Measurements from ENCODE around the gene TSC2. TPM values are rescaled to one million over a fixed set of nuclear protein-coding genes. Genes with fewer than 3 reads are reported as not detected.
"Not testable (repeated sequence)": the region's sequence is repeated elsewhere in the genome, so short reads cannot be mapped to it uniquely, and the experiment has no call there.

TSC2 gene
- total RNA-seq, 2 donors from 2014 or later, result 42.4 to 43.2 TPM

DNA sequence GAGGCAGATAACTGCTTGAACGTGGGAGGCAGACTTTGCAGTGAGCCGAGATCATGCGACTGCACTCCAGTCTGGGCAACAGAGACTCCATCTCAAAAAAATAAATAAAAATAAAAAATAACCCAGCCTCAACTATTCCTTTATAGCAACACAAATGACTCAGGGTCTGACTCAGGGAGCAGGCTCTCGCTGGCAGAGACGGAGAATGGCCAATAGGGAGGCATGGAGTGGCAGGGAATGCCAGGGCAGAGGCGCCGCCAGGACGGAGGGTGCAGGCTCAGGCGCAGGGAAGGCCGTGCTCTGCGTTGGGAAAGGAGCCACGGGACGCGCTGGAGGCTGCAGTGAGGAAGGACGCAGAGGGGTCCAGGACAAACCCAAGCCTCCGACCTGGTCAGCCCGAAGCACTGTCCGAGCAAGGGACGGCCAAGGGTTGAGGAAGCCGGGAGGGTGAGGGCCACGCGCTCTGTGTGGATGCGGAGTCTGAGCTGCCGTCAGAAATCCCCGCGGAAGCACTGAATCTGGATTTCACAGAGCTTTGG, 47.6 kb downstream of the TSC2 start:
- no peaks in the 10 kb centered on the region for H3K9me3 ChIP-seq

DNA sequence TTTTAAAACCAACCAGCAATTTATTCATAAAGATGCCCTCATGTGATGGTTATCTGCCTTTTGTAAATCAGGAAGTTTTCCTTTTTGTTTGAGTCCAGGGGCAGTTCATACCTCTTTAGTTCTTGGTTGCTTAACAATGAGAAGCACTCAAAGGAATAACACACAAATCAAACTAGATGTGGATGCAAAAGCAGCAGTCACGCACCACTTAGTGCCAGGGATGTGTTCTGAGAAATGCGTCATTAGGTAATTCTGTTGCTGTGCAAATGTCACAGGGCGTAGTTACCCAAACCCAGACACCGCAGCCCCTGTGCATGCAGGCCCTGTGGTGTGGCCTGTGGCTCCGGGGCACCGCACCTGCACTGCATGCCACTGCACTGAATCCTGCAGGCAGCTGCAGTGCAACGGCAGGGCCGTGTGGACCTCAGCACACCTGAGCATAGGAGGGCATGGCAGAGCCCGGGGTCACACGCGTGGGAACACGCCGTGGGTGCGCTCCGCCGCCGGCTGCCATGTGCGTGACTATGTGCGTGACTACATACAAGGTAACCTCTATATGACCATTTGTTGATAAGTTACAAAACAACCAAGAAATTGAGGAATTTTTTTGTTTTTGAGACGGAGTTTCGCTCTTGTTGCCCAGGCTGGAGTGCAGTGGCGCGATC, 48.3 kb downstream of the TSC2 start:
- Histone ChIP-seq H3K4me1 (peaks cover 0 to 7% of the 10 kb centered on the region in 2 donors), H3K27me3 (no peaks in the 10 kb centered on the region), H3K4me3 (no peak overlapping the region), H3K9me3 (no peaks in the 10 kb centered on the region), H3K27ac (no peak overlapping the region), H3K36me3 (peaks cover 86% of the 10 kb centered on the region)
- TF ChIP-seq, protein P1, sequence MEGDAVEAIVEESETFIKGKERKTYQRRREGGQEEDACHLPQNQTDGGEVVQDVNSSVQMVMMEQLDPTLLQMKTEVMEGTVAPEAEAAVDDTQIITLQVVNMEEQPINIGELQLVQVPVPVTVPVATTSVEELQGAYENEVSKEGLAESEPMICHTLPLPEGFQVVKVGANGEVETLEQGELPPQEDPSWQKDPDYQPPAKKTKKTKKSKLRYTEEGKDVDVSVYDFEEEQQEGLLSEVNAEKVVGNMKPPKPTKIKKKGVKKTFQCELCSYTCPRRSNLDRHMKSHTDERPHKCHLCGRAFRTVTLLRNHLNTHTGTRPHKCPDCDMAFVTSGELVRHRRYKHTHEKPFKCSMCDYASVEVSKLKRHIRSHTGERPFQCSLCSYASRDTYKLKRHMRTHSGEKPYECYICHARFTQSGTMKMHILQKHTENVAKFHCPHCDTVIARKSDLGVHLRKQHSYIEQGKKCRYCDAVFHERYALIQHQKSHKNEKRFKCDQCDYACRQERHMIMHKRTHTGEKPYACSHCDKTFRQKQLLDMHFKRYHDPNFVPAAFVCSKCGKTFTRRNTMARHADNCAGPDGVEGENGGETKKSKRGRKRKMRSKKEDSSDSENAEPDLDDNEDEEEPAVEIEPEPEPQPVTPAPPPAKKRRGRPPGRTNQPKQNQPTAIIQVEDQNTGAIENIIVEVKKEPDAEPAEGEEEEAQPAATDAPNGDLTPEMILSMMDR (IDR thresholded peaks at IDR 0.05), result no peak
- no peak for DNase-seq (ENCODE audit: low spot score)

More for the DNA sequence above, 47.6 kb downstream of the TSC2 start:
- H3K4me3 ChIP-seq, result no peak overlapping the region
- H3K36me3 ChIP-seq, result peaks cover 85% of the 10 kb centered on the region
- H3K27me3 ChIP-seq, result no peaks in the 10 kb centered on the region
- TF ChIP-seq, protein P1 (IDR thresholded peaks at IDR 0.05), result no peak
- no peak overlapping the region for H3K27ac ChIP-seq
- DNase-seq (ENCODE audit: low spot score), result no peak
- peaks cover 0 to 7% of the 10 kb centered on the region in 2 donors for H3K4me1 ChIP-seq

DNA sequence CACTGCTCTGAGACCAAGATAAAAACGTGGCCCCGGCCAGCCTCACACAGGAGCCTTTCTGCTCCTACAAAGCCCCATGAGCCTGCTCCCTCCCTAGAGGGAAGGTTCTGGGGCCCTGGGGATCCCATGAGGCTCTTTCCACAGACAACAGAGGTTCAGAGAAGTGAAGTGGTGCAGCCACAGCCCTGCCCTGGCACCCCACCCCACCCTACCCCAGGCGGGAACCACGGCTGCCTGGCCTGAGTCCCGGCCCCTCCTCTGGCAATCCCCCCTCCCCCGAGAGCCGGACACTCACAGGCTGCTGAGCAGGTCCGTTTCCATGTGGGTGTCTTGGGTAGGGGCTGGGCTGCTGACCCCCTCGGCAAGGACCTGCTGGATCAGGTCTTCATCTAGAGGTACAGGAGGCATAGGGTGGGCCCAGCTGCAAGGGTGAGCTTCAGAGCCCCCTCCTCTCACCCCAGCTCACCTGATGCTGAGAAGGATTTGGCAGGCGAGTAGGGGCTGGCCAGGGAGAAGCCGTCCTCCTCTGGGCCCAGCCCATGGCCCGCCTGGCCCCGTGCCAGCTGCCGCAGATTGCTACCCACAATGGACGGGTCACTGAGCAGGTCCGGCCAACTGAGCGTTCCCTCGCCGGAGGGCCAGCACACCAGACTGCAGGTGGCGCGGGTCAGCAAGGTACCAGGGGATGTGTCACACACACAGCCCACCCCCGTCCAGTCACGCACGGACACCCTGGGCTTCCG, 49.2 kb downstream of the TSC2 start:
- Histone ChIP-seq H3K27ac (no peak overlapping the region), H3K36me3 (peaks cover 88% of the 10 kb centered on the region), H3K4me1 (peaks cover 0 to under 1% of the 10 kb centered on the region in 2 donors), H3K27me3 (no peaks in the 10 kb centered on the region), H3K9me3 (no peaks in the 10 kb centered on the region), H3K4me3 (no peak overlapping the region)
- TF ChIP-seq, protein P1 (IDR thresholded peaks at IDR 0.05), result no peak
- DNase-seq (ENCODE audit: low spot score), result no peak

DNA sequence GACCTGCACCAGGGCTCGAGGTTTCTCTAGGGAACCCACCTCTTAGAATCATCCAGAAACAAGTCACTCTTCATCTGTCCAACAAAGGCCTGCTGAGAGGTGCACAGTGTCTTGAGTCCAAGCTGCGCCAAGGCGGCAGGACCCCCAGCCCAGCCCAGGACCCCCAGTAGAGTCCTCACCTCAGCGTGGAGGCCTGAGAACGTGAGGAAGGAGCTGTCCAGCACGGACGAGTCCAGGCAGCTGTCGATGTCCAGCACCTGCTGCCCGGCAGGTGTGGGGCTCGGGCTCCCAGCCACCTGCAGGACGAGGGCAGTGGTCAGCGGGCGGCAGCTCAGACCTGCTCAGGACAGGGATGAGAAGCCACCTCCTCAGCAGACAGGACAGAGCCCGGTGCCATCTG, 49.9 kb downstream of the TSC2 start:
- H3K4me3 ChIP-seq; DNase-seq (ENCODE audit: low spot score); H3K9me3 ChIP-seq; H3K4me1 ChIP-seq; H3K27me3 ChIP-seq; H3K27ac ChIP-seq: not testable (repeated sequence)
- H3K36me3 ChIP-seq, result peaks cover 88% of the 10 kb centered on the region

DNA sequence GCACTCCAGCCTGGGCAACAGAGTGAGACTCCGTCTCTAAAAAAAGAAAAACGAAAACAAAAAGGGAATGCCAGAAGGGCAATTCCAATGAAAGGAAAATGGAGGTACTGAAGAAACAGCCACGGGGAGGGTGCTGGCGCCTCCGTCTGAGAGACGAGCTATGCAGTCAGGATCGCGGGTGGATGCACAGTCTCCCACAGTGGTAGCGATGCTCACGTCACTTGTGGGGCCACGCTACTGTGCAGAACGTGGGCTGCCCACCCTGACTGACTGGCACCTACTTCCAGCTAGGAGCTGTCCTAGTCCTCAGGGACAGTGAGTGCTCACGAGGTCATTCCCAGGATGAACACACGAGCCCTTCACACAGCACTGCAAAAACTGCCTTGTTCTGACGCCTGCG, 53.8 kb downstream of the TSC2 start:
- not testable (repeated sequence) for DNase-seq (ENCODE audit: low spot score); H3K4me3 ChIP-seq; H3K27ac ChIP-seq; H3K4me1 ChIP-seq; H3K9me3 ChIP-seq; H3K27me3 ChIP-seq
- H3K36me3 ChIP-seq, result peaks cover 70% of the 10 kb centered on the region

DNA sequence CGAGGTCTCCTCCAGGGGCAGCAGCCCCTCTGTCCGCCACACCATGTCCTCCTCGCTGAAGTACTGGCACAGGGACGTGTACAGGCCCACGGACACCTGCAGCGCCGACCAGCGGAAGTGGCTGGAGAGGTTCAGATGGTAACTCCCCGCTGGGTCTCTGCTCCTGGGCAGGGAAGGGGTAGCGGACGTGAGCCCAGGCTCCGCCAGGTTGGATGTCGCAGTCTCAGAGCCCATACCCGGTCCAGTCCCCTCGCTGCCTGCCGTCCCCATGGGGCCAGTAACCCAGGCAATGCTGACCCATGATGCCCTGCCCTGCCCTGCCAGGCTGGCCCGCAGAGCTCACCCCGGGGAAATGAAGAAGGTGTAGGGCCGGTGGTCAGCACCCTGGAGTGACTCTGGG, 54.7 kb downstream of the TSC2 start:
- H3K36me3 ChIP-seq, result peaks cover 63% of the 10 kb centered on the region
- H3K4me3 ChIP-seq, result no peak overlapping the region
- DNase-seq (ENCODE audit: low spot score), result no peak
- H3K9me3 ChIP-seq, result no peaks in the 10 kb centered on the region
- no peak overlapping the region for H3K27ac ChIP-seq
- TF ChIP-seq, protein P1 (IDR thresholded peaks at IDR 0.05), result no peak
- no peaks in the 10 kb centered on the region for H3K4me1 ChIP-seq
- no peaks in the 10 kb centered on the region for H3K27me3 ChIP-seq

DNA sequence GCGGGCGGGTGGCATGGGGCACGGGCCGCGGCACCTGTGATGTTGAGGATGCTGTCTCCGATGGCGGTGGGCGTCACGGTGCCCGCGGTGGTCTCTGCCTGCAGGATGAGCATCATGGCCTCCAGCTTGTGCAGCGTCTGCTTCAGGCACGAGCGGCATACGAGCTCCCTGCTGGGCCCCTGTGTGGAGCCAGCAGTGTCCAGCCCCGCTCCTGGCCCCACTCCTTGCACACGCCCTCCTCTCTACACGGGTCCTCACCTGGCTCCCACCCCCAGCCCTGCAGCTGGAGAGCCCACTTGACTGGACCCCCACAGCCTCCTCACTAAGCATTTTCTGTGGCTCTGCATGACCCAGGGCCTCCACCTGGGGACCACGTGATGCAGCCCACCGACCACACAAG, 56.7 kb downstream of the TSC2 start:
- H3K36me3 ChIP-seq, result peaks cover 74% of the 10 kb centered on the region
- H3K4me1 ChIP-seq; DNase-seq (ENCODE audit: low spot score); H3K9me3 ChIP-seq; H3K27me3 ChIP-seq; H3K27ac ChIP-seq; H3K4me3 ChIP-seq: not testable (repeated sequence)

DNA sequence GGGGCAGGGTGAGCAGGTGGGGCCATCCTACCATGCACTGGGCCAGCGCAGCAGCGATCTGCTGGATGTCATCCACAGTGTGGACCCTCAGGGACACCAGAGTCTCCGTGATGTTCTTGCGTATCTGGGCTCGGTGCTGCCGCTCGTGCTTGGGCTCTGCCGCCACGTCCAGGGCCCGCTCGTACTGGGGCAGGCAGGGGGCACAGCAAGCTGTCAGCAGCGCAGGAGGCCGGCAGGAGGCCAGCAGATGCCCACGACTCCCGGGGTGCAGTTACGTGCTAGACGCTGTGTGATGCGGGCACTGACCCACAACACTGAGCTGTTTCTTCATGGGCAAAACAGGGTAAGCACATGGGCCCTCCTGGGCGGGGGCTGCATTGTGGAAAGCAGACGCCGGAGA, 57.5 kb downstream of the TSC2 start:
- not testable (repeated sequence) for DNase-seq (ENCODE audit: low spot score); H3K27ac ChIP-seq; H3K9me3 ChIP-seq; H3K27me3 ChIP-seq; H3K4me1 ChIP-seq; H3K4me3 ChIP-seq
- peaks cover 73% of the 10 kb centered on the region for H3K36me3 ChIP-seq

DNA sequence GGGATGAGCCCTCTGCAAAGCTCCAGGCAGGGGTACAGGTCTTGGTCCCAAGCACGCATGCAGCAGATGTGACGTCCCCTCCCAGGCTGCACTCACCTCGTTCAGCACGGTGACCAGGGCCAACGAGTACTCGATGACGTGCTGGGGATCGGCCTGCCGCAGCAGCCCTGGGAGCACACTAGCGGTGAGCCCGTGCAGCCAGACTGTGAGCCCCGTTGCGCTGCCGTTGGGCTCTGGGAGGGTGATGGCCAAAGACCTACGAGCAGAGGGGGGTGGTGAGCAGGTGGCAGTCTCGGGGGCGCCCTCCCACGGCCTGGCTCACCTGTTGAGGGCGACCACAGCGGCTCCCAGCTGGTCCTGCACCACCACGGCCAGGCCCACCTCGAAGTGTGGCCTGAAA, 58.0 kb downstream of the TSC2 start:
- H3K27me3 ChIP-seq; DNase-seq (ENCODE audit: low spot score): not testable (repeated sequence)
- H3K36me3 ChIP-seq, result peaks cover 71% of the 10 kb centered on the region

DNA sequence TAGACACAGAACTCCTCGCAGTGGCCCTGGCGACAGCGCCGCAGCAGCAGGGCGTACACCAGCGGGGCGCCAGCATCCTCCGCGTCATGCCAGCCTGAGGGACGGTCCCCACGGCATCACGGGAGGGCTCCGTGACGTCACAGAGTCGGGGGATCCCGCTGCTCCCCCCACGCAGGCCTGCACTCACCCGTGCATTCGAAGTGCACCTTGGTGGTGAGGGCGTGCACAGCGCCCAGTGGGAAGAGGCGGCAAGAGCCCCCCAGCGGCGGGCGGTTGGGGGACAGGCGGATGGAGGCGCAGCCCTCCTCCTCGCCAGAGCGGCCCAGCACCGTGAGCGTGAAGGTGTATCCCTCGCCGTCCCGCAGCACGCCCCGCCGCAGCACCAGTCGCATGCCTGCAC, 58.4 kb downstream of the TSC2 start:
- not testable (repeated sequence) for H3K4me3 ChIP-seq; H3K4me1 ChIP-seq; H3K9me3 ChIP-seq; H3K27me3 ChIP-seq; H3K27ac ChIP-seq; DNase-seq (ENCODE audit: low spot score)
- peaks cover 71% of the 10 kb centered on the region for H3K36me3 ChIP-seq

More for the DNA sequence above, 58.0 kb downstream of the TSC2 start:
- H3K27ac ChIP-seq, H3K9me3 ChIP-seq, H3K4me3 ChIP-seq, H3K4me1 ChIP-seq: not testable (repeated sequence)

Measured in right atrium auricular region (tissue), 2 donors.